HG03565 (cell line): ENCODE measurements around the gene MIAT.

Experiments used
- ATAC-seq: cut with Tn5 transposase; IDR thresholded peaks from one replicate; pipeline ENCODE4 v1.9.1; 2021; ENCODE audit warnings: mild to moderate bottlenecking, moderate library complexity; ENCODE audit not compliant: unreplicated experiment

The MIAT gene

GRCh38 chr22:26631282-26631681, 26.1 kb upstream of the MIAT start:
- ATAC-seq: no peak

GRCh38 chr22:26632422-26633155, 24.8 kb upstream of the MIAT start:
- no peak for ATAC-seq

GRCh38 chr22:26634189-26634588, 23.2 kb upstream of the MIAT start:
- ATAC-seq: no peak

GRCh38 chr22:26635117-26635516, 22.3 kb upstream of the MIAT start:
- ATAC-seq: no peak

GRCh38 chr22:26636296-26636695, 21.1 kb upstream of the MIAT start:
- ATAC-seq: no peak

- ATAC-seq: no peak
These were observed 14.6 kb upstream of the MIAT start for GRCh38 chr22:26642465-26643417.

GRCh38 chr22:26643418-26644100, 13.8 kb upstream of the MIAT start:
- no peak for ATAC-seq

- ATAC-seq: no peak
These were observed 11.2 kb upstream of the MIAT start for GRCh38 chr22:26646158-26646557.

- ATAC-seq: no peak
These were observed 9.3 kb upstream of the MIAT start for GRCh38 chr22:26648011-26648497.

GRCh38 chr22:26648528-26649388, 8.6 kb upstream of the MIAT start:
- no peak for ATAC-seq

- no peak for ATAC-seq
These were observed 6.5 kb upstream of the MIAT start for GRCh38 chr22:26650722-26651421.

- ATAC-seq: no peak
These were observed 5.6 kb upstream of the MIAT start for GRCh38 chr22:26651815-26652214.

GRCh38 chr22:26658161-26658560, 773 bp downstream of the MIAT start:
- ATAC-seq: no peak

- ATAC-seq: no peak
These were observed 1.5 kb downstream of the MIAT start for GRCh38 chr22:26658671-26659478.

- no peak for ATAC-seq
These were observed 3.0 kb downstream of the MIAT start for GRCh38 chr22:26660356-26660755.

GRCh38 chr22:26660961-26661578, 3.7 kb downstream of the MIAT start:
- no peak for ATAC-seq

GRCh38 chr22:26662160-26662559, 4.8 kb downstream of the MIAT start:
- ATAC-seq: no peak

GRCh38 chr22:26663374-26663923, 6.1 kb downstream of the MIAT start:
- ATAC-seq: no peak
